ENCODE results near the gene ARHGDIG. TPM values are rescaled to one million over a fixed set of nuclear protein-coding genes. Genes with fewer than 3 reads are reported as not detected.
A peak's percentile ranks its signal among the peaks of the same experiment; 100 is the strongest.

The ARHGDIG gene
- total and polyA plus RNA-seq, 9 of the 15 experiments (the other 6 are each of a cell fraction or from before 2014, with no cell fraction given): 0.36 to 2.5 (median 0.64) TPM; not detected in 2

DNA sequence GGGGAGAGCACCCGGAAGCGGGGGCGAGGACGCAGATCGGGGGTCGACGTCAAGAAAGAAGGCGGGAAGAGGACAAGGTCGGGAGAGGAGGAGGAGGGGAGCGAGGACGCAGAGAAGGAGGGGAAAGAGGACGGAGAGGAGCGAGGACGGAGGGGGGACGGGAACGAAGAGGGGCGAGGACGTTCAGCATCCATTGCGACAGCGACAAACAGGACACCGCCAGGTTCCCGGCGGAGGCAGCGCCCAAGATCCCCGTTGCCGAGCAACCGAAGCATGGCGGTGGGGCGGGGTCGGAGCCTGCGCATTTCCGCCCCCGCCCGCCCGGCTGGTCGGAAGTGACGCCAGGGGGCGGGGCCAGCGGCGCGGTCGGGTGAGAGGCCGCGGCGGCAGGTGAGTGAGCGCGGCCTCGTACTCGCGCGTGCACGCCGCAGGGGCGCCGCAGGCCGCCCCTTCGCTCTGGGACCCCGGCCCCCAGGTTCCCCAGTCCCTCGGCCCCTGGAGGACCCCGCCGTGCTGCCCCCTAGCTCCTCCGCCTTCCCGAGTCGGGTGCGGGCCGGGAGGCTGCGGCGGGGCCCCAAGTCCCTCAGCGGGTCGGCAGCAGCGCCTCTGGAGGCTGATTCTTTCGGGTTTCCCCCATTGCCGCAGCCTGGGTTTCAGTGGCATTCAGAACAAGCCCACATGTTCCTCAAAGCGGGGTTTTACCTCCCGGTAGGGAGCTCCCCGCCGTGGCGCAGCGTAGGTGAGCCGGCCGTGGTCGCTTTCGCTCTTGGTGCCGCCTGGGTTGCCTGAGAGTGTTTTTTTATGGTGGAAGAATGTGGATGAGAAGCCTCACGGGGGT is 45.7 kb upstream of the ARHGDIG start, which contains the start of gene FAM234A (continued):
- TF ChIP-seq, protein P1, sequence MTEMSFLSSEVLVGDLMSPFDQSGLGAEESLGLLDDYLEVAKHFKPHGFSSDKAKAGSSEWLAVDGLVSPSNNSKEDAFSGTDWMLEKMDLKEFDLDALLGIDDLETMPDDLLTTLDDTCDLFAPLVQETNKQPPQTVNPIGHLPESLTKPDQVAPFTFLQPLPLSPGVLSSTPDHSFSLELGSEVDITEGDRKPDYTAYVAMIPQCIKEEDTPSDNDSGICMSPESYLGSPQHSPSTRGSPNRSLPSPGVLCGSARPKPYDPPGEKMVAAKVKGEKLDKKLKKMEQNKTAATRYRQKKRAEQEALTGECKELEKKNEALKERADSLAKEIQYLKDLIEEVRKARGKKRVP (CRISPR knock-in tag; IDR thresholded peaks at IDR 0.05): 0 out of 2 replicates have a peak, but pooled peaks have one; percentile 32
- TF ChIP-seq SAFB (IDR thresholded peaks at IDR 0.05; ENCODE audit: borderline replicate concordance, low read depth, low read length): no peak
- peak; percentile 66; the same call in 1 of the 2 replicates for TF ChIP-seq ZNF263 (CRISPR knock-in tag; IDR thresholded peaks at IDR 0.05; ENCODE audit: borderline replicate concordance)
- peak; percentile 72; the same call in 1 of the 2 replicates for TF ChIP-seq DPF2 (IDR thresholded peaks at IDR 0.05)
- no peak for TF ChIP-seq CHD1 (IDR thresholded peaks at IDR 0.05; ENCODE audit: low read length)
- peak; percentile 52 to 89 (median 84) for TF ChIP-seq YY1 (IDR thresholded peaks at IDR 0.05; ENCODE audit: borderline replicate concordance in 1 of 3, control insufficient read depth in 1 of 3, extremely low read depth in 1 of 3, insufficient read depth in 3 of 3, insufficient read length in 1 of 3, insufficient replicate concordance in 2 of 3, low read depth in 1 of 3, low read length in 2 of 3)
- TF ChIP-seq CBX5 (IDR thresholded peaks at IDR 0.05; ENCODE audit: borderline replicate concordance, low read depth): no peak
- TF ChIP-seq CREM (IDR thresholded peaks at IDR 0.05; ENCODE audit: low read depth): peak; percentile 94
- TF ChIP-seq, protein P2, sequence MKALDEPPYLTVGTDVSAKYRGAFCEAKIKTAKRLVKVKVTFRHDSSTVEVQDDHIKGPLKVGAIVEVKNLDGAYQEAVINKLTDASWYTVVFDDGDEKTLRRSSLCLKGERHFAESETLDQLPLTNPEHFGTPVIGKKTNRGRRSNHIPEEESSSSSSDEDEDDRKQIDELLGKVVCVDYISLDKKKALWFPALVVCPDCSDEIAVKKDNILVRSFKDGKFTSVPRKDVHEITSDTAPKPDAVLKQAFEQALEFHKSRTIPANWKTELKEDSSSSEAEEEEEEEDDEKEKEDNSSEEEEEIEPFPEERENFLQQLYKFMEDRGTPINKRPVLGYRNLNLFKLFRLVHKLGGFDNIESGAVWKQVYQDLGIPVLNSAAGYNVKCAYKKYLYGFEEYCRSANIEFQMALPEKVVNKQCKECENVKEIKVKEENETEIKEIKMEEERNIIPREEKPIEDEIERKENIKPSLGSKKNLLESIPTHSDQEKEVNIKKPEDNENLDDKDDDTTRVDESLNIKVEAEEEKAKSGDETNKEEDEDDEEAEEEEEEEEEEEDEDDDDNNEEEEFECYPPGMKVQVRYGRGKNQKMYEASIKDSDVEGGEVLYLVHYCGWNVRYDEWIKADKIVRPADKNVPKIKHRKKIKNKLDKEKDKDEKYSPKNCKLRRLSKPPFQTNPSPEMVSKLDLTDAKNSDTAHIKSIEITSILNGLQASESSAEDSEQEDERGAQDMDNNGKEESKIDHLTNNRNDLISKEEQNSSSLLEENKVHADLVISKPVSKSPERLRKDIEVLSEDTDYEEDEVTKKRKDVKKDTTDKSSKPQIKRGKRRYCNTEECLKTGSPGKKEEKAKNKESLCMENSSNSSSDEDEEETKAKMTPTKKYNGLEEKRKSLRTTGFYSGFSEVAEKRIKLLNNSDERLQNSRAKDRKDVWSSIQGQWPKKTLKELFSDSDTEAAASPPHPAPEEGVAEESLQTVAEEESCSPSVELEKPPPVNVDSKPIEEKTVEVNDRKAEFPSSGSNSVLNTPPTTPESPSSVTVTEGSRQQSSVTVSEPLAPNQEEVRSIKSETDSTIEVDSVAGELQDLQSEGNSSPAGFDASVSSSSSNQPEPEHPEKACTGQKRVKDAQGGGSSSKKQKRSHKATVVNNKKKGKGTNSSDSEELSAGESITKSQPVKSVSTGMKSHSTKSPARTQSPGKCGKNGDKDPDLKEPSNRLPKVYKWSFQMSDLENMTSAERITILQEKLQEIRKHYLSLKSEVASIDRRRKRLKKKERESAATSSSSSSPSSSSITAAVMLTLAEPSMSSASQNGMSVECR (CRISPR knock-in tag; IDR thresholded peaks at IDR 0.05): no peak
- TF ChIP-seq RBM22 (IDR thresholded peaks at IDR 0.05; ENCODE audit: low read depth, low read length, poor library complexity, severe bottlenecking): no peak
- no peak for TF ChIP-seq MECOM (CRISPR knock-in tag; IDR thresholded peaks at IDR 0.05)
- TF ChIP-seq PTTG1 (tag; IDR thresholded peaks at IDR 0.05; ENCODE audit: low read depth): no peak
- no peak for TF ChIP-seq TAF7 (tag; IDR thresholded peaks at IDR 0.05)
- TF ChIP-seq TAF9B (IDR thresholded peaks at IDR 0.05; ENCODE audit: partially characterized antibody): peak; percentile 61
- no peak for TF ChIP-seq MAFF (IDR thresholded peaks at IDR 0.05; ENCODE audit: low read length)
- no peak for TF ChIP-seq NR2C2 (CRISPR knock-in tag; IDR thresholded peaks at IDR 0.05)
- peak; percentile 81 for TF ChIP-seq NR2C2 (tag; IDR thresholded peaks at IDR 0.05)
- TF ChIP-seq, protein P3, sequence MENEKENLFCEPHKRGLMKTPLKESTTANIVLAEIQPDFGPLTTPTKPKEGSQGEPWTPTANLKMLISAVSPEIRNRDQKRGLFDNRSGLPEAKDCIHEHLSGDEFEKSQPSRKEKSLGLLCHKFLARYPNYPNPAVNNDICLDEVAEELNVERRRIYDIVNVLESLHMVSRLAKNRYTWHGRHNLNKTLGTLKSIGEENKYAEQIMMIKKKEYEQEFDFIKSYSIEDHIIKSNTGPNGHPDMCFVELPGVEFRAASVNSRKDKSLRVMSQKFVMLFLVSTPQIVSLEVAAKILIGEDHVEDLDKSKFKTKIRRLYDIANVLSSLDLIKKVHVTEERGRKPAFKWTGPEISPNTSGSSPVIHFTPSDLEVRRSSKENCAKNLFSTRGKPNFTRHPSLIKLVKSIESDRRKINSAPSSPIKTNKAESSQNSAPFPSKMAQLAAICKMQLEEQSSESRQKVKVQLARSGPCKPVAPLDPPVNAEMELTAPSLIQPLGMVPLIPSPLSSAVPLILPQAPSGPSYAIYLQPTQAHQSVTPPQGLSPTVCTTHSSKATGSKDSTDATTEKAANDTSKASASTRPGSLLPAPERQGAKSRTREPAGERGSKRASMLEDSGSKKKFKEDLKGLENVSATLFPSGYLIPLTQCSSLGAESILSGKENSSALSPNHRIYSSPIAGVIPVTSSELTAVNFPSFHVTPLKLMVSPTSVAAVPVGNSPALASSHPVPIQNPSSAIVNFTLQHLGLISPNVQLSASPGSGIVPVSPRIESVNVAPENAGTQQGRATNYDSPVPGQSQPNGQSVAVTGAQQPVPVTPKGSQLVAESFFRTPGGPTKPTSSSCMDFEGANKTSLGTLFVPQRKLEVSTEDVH (IDR thresholded peaks at IDR 0.05; ENCODE audit: low read depth, partially characterized antibody): peak; percentile 69
- no peak for TF ChIP-seq GABPB2 (CRISPR knock-in tag; conservative IDR thresholded peaks at IDR 0.05)
